GM19193 (cell line): ENCODE results near the gene SELENOI.

Source experiments
- POLR2A ChIP-seq: IDR thresholded peaks from 4 replicates; pipeline ENCODE4 v1.6.1; 2011; ENCODE audit not compliant: insufficient read depth, insufficient read length; ENCODE audit errors: extremely low read depth

The SELENOI gene

DNA sequence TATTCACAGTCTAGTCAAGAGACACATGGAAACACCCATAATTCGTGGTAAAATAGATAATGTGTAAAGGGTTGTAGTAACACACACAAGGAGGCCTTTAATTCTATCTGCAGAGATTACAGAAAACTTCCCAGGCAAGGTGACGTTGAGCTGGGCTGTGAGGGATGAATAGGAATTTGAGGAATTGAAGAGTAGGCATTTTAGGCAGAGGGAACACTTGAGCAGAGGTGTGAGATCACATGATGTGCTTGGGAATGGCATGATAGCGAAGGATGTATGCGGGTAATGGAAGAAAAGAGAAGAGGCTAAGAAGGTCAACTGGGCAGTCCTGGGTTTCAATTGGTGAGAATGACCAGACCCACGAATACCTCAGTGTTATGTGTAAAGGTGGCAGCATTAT, 76.0 kb downstream of the SELENOI start:
- no peak for TF ChIP-seq POLR2A

DNA sequence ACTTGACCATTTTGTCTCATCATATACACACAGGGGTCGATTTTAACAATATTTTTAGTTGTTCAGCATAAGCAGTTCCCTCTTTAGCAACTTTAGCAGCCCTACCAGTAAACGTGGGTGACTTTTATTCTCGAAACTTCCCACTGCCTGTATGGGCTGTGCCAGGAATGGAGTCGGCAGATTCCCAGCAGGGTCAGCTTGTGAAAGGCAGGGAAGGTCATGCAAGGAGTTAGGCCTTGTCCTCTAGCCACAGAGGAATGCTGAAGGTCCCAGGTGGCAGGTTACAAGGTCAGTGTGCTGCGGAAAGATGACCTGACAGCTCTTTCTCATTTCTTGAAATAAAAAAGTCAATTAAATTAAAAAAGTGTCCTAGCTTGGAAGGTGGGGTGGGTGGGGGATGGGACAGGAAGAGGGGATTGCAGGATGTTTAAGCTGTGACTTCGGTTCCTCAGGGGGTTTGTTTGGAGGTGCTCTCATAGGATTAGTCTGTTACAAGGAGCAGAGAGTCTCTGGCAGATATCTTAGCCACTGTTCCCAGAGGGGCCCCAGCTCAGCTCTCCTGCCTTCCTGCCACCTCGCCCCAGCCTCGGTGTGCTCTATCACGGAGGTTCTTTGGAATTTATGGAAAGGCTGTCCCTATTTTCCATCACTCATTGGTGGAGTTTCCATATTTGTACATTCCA, 77.1 kb downstream of the SELENOI start:
- no peak for TF ChIP-seq POLR2A

DNA sequence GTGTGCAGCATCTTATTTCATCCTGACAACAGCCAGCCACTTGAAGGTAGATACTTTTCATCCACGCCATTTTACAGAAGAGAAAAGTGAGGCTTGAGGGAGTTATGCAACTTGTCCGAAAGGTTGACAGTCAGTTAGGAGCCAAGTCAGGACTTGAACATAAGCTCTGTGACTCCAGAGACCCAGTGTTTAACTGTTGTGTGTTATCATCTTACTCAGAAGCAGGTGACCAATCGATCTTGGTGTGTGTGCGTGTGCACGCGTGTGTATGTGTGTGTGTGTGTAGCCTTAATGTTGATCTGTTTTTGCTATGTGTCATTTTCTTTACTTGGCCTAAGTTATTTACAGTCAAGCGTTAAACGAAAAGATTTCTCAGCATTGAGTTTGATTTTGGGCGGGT, 77.8 kb downstream of the SELENOI start:
- TF ChIP-seq POLR2A: no peak

DNA sequence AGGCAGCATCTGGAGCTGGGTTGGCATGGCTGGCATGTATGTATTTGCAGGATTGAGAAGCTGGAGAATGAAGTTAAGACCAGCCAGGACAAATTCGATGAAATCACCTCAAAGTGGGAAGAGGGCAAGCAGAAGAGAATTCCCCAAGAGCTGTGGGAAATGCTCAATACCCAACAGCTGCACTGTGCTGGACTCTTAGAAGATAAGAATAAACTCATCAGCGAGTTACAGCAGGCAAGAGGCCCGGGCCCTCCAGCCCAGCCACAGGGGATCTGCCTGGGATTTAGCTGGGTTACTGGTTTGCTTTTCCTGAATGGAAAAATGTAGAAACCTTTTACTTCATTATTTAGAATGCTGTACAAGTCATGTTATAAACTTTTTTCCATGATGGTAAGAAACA, 78.3 kb downstream of the SELENOI start:
- no peak for TF ChIP-seq POLR2A

DNA sequence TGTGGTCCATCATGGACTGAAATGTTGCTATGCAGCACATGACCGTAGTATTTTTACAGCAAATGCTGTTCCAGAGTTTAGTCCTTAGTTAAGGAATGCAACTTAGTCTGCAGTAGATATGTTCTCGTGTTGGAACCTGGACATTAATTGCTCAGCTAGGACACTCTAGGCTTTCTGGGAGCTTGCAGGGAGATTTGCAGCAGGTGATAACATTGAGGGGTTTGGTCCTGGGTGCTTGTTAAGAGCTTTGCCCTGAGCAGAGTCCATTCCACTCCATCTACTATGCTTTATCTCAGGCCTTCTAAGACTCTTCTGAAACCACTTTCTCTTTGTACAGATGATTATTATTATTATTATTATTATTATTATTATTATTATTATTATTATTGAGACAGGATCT, 82.9 kb downstream of the SELENOI start:
- TF ChIP-seq POLR2A: no peak

DNA sequence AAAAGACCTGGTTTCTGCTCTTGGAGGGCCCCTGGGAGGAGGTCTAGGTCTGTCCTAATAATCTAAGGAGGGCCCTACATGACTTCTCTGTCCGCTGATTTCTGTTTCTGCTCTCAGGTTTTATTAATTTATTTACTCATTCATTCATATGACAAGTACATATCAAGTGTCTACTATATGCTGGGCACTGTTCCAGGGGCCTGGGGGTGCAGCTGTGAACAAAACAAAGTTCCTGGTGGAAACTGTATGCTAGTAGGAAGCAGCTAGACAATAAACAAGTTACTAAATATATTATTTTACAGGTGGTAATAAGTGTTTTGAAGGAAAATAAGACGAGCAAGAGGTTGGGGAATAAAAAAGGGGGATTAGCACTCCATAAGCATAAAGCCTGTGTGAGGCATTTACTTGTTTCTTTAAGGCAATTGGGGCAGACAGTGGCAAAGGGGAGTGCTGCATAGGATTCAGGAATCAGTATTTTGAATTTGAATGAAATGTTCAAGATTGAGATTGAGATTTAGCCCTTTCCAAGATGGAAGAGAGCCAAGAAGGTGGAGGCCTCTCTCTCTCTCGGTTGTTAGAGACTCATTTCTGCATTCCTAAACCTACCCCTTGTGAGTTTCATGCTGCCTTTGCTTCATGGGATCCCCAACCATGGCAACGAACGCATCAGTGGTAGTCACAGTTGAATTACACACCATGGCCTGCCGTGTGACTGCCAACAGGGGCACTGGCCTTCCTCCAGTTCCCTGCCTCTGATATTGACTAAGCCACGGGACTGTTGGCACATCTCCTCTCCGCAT, 84.0 kb downstream of the SELENOI start:
- no peak for TF ChIP-seq POLR2A

DNA sequence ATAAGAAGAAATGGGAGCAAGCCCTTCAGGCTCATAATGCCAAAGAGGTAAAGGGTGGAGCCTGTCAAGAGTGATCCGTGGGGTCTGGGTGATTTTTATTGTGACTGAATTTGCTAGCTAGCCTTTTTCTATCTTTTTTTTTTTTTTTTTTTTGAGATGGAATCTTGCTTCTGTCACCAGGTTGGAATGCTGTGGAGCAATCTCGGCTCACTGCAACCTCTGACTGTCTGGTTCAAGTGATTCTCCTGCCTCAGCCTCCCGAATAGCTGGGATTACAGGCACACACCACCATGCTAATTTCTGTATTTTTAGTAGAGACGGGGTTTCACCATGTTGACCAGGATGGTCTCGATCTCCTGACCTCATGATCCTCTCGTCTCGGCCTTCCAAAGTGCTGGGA, 84.9 kb downstream of the SELENOI start:
- no peak for TF ChIP-seq POLR2A

DNA sequence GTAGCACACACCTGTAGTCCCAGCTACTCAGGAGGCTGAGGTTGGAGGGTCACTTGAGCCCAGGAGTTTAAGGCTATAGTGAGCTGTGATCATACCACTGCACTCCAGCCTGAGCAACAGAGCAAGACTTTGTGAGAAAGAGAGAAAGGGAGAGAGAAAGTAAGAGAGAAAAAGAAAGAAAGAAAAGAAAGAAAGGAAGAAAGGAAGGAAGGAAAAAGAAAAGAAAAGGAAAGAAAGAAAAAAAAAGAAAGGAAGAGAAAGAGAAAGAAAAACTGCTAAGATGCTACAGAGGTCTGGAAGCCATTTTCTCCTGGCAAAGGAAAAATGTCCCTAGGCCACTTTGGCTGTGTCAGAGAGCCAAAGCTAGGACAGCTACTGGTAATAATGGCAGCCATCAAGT, 86.4 kb downstream of the SELENOI start:
- TF ChIP-seq POLR2A: no peak

DNA sequence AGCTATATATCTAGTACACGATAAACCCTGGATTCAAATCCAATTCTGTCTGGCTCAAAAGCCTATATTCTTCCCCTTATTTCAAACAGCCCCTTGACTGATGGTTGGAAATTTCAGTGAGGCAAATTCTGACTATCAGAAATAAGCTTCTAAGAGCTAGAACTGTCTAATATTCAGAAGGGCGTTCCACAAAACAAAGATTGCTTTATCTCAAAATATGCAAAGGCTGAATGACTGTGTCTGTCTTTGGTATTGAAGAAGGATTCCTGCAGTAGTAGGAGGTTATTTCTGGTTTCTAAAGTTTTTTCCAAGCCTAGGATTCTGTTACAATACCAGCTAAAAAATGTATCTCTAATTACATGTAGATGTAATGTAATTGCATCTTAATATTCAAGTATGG, 86.9 kb downstream of the SELENOI start:
- no peak for TF ChIP-seq POLR2A

DNA sequence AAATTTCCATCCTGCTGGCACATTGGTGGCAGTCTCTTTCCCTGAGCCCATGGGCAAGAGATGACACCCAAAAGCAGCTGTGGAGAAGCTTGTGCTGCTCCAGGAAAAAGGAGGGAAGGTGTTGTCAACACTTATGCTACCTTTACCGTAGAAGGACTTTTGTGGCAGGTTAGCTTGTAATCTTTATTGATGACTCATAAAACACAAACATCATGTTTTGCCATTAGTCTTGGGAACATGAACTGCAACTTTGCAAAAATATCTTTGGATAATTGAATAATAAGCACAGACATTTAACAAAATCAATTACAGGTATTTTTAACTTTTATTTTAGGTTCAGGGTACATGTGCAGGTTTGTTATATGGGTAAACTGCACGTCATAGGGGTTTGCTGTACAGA, 89.2 kb downstream of the SELENOI start:
- TF ChIP-seq POLR2A: no peak

DNA sequence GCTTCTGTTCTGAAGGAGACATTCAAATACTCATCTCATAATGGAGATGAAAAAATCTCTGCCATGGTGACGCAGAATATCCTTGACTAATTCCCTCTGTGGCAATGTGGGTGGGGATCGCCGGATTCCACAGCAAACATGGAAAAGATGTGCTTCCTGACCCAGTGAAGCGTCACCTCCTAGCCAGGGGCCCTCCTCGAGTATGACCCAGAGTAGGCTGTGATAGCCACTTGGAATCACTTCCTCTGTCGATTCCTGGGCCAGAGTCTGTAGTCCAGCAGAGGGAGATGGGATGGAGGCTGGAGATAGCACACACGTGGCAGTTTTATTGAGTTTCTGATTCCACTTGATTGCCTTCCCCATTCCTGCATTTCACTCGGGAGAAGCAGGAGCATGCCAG, 92.6 kb downstream of the SELENOI start:
- no peak for TF ChIP-seq POLR2A

DNA sequence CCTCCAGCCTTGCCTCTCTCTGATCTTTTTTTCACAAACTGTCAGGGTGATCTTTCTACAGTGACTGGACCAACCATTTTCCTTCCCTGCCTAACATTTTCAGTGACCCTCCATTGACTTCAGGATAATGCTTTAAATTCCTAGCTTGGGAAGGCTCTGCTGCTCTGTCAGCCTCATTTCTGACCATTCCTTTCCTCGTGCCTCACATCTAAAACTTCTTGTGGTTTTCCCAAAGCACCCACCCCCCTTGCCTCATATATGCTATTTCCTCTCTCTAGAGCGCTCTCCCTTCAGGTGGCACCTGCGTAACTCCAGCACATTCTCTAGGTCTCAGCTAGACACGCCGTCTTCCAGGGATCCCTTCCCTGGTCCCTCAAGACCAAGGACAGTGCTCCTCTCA, 93.0 kb downstream of the SELENOI start:
- no peak for TF ChIP-seq POLR2A

DNA sequence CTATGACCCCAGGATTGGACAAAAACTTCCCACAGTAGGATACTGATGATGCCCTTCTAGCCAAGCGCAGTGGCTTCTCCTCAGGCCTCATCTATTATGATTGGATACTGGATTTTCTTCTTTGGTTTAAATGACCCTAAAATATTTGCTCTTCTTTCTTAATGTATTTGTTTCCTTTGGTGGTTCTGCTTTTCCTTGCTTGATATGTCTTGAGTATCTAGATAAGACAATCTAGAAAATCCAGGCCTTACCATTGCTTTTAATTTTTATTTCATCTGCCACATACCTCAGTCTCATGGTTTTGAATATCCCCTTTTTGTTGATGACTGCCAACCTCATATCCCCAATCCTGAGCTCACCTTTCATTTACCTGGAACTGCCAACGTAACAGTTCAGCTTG, 96.4 kb downstream of the SELENOI start:
- TF ChIP-seq POLR2A: no peak

DNA sequence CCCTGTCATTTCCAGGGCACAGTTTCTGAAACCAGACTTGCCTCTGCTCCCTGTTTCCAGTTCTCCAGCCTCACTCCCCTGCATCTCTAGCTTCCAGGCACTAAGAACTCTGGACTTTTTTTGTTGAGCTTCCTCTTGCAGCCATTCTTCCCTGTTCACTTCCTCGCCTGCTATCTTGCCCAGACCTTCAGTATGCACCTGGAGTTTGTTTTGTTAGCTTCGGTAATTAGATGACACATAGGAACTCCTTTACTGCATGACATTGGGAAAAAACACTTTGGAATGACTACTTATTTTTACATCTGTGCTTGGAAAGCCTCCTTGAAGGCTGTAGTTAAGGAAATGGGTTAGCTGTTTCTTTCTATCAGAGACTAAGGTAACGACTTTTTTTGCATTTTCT, 96.8 kb downstream of the SELENOI start:
- no peak for TF ChIP-seq POLR2A

DNA sequence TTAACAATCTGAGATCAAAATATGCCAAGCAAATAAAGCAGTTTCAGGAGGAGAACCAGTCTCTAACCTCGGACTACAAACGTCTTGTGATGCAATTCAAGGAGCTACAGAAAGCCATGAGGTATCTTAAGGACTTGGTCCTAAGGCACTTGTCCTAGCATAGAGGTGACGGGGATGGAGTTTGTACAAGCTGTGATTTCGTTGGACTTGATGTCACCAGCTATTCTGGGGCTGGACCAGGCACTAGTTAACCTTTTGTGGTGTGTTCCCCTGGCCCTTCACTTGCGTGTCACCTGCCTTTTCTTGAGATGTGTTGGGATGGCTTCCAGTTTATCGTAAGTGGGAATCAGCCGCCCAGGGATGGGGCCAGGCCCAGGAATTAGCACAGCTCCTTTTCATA, 98.3 kb downstream of the SELENOI start:
- TF ChIP-seq POLR2A: no peak
